ENCODE data around the gene PTPN5. TPM values are rescaled to one million over a fixed set of nuclear protein-coding genes. Genes with fewer than 3 reads are reported as not detected.

PTPN5 gene
- total RNA-seq, 1 experiment from 2014 or later: 1.4 TPM

DNA sequence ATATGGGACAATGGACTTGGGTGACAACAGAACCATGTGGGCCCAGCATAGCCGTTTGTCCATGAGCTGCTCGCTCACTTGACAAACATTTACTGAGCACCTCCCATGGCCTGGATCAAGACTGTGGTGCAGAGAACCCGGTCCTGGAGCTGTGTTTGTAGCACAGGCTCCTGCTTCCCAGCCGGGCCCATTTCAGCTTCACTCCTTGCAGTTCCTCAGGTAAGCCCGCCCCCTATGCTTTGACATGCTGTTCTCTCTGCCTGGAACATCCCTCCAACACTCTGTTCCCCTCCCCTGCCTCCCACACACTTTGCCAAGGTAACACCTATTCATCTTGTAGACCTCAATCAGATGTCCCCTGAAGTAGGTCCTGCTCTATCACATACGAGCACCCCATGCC lies 46.3 kb downstream of the PTPN5 start:
- Histone ChIP-seq H3T11ph (ENCODE audit: low read length) (no peak overlapping the region), H4K5ac (ENCODE audit: insufficient read length, low read depth, low read length) (no peak overlapping the region), H2AK5ac (ENCODE audit: insufficient read length, low read length) (no peak overlapping the region), H2BK15ac (ENCODE audit: low read depth, low read length) (no peak overlapping the region), H3K4ac (ENCODE audit: low read depth, low read length) (no peak overlapping the region), H3K23me2 (ENCODE audit: insufficient read length, low read depth, low read length, poor library complexity, severe bottlenecking) (no peaks in the 10 kb centered on the region), H3K27ac (ENCODE audit: insufficient read length, low read depth, low read length) (no peak overlapping the region), H3K4me2 (ENCODE audit: insufficient read depth, insufficient read length, low read length) (no peak overlapping the region), H3K9me3 (ENCODE audit: control insufficient read depth, low read depth, low read length) (no peaks in the 10 kb centered on the region), H2BK5ac (ENCODE audit: insufficient read length, low read length) (no peak overlapping the region), H3K79me1 (ENCODE audit: insufficient read depth, low read depth, low read length, poor library complexity, severe bottlenecking) (no peaks in the 10 kb centered on the region), H3K23ac (ENCODE audit: insufficient read length, low read depth, low read length) (no peak overlapping the region), H2AFZ (ENCODE audit: low read length) (no peak overlapping the region), H3K56ac (ENCODE audit: insufficient read length, low read depth, low read length) (no peak overlapping the region), H3K4me1 (ENCODE audit: insufficient read depth, low read length) (peaks cover 2% of the 10 kb centered on the region; the same call in 1 of the 2 replicates), H2BK12ac (ENCODE audit: insufficient read length, low read depth, low read length) (no peak overlapping the region), H3K9ac (ENCODE audit: extremely low read depth, insufficient read length, low read length) (no peak overlapping the region), H4K20me1 (ENCODE audit: control insufficient read depth, insufficient read depth, insufficient read length) (no peaks in the 10 kb centered on the region), H3K18ac (ENCODE audit: insufficient read length, low read depth, low read length) (no peak overlapping the region), H3K79me2 (ENCODE audit: insufficient read depth, low read length) (no peaks in the 10 kb centered on the region), H2BK20ac (ENCODE audit: low read depth, low read length, poor library complexity, severe bottlenecking) (no peak overlapping the region), H4K91ac (ENCODE audit: insufficient read length, low read depth, low read length) (no peak overlapping the region), H3K14ac (ENCODE audit: insufficient read depth, low read length) (no peak overlapping the region), H4K8ac (replicated peaks; ENCODE audit: insufficient read length, low read depth, low read length) (no peak overlapping the region), H2BK120ac (ENCODE audit: low read depth, low read length, poor library complexity, severe bottlenecking) (no peak overlapping the region), H3K27me3 (ENCODE audit: insufficient read depth, low read length) (no peaks in the 10 kb centered on the region)
- no peak for DNase-seq
- Mint-ChIP-seq H3K27me3 (ENCODE audit: low read depth) (0 out of 2 replicates have a peak, but pooled peaks cover 2% of the 10 kb centered on the region), H3K9me3 (no peaks in the 10 kb centered on the region), H3K27ac (no peak overlapping the region), H3K36me3 (ENCODE audit: insufficient read depth in 1 of 3, low read depth in 3 of 3) (no peaks in the 10 kb centered on the region), H3K4me1 (peaks cover 17 to 24% of the 10 kb centered on the region in 2 experiments), H3K4me3 (no peak overlapping the region)
- TF ChIP-seq, protein P1, sequence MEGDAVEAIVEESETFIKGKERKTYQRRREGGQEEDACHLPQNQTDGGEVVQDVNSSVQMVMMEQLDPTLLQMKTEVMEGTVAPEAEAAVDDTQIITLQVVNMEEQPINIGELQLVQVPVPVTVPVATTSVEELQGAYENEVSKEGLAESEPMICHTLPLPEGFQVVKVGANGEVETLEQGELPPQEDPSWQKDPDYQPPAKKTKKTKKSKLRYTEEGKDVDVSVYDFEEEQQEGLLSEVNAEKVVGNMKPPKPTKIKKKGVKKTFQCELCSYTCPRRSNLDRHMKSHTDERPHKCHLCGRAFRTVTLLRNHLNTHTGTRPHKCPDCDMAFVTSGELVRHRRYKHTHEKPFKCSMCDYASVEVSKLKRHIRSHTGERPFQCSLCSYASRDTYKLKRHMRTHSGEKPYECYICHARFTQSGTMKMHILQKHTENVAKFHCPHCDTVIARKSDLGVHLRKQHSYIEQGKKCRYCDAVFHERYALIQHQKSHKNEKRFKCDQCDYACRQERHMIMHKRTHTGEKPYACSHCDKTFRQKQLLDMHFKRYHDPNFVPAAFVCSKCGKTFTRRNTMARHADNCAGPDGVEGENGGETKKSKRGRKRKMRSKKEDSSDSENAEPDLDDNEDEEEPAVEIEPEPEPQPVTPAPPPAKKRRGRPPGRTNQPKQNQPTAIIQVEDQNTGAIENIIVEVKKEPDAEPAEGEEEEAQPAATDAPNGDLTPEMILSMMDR (conservative IDR thresholded peaks at IDR 0.05): no peak
- no CpG with 5 or more reads among the region's 6 CpGs for WGBS (ENCODE audit: extremely low coverage, insufficient read length, low lambda C conversion rate)

All from H9 (cell line).